Body of pancreas (tissue), 4 donors: ENCODE results near the gene TTC28. TPM values are rescaled to one million over a fixed set of nuclear protein-coding genes. Genes with fewer than 3 reads are reported as not detected.

Source experiments
- ATAC-seq: fragments of 150-250 bp; one replicate; pipeline ENCODE4 v1.9.1; 2016
- DNase-seq, 4 donors: peaks; one replicate each; pipeline ENCODE4 v3.0.0-alpha.2; 2019
- H3K27ac ChIP-seq, 4 donors: fragments of 200-600 bp; sonication (generic); 1 replicate in 3 of 4; 2 replicates in 1 of 4; pipeline versions ENCODE4 v1.5.1 to v1.6.1; 2016 to 2019; ENCODE audit warnings: mild to moderate bottlenecking in 1 of 4, mixed read lengths in 1 of 4, moderate library complexity in 1 of 4
- H3K27me3 ChIP-seq, 2 donors: fragments of 200-600 bp; sonication (generic); one replicate each; pipeline ENCODE4 v1.6.0; 2016; ENCODE audit warnings: mild to moderate bottlenecking in 1 of 2
- H3K36me3 ChIP-seq, 2 donors: fragments of 200-600 bp; sonication (generic); replicated peaks in 1 of 2; 2 replicates each; pipeline ENCODE4 v1.5.1; 2016; ENCODE audit warnings: low read depth in 2 of 2; ENCODE audit not compliant: insufficient read depth in 1 of 2
- H3K4me1 ChIP-seq: fragments of 200-600 bp; sonication (generic); one replicate; pipeline ENCODE4 v1.6.0; 2016
- H3K4me3 ChIP-seq, 2 donors: fragments of 200-600 bp; sonication (generic); 1 replicate in 1 of 2; 2 replicates in 1 of 2; pipeline ENCODE4 v1.5.1; 2016 to 2019
- H3K9me3 ChIP-seq, 3 donors: fragments of 200-600 bp; sonication (generic); 1 replicate in 2 of 3; 2 replicates in 1 of 3; pipeline ENCODE4 v1.5.1; 2016
- CTCF ChIP-seq, 7 experiments: fragments of 450-650 bp in 4 of 7; fragments of 200-600 bp in 3 of 7; sonication (generic) in 3 of 7; IDR thresholded peaks; one replicate each; pipeline ENCODE4 v1.5.1; 2016 to 2019; ENCODE audit warnings: antibody characterized with exemption in 7 of 7
- POLR2A ChIP-seq, 3 donors: fragments of 450-650 bp; IDR thresholded peaks; one replicate each; pipeline ENCODE4 v1.6.1; 2016; ENCODE audit warnings: antibody characterized with exemption in 3 of 3, mild to moderate bottlenecking in 2 of 3
- WGBS, 2 donors: methylation state at CpG; one replicate each; pipeline ENCODE4 v1.1.5; 2017; 5-methylcytosine and 5-hydroxymethylcytosine counted together
- intact Hi-C: fragments of 100-400 bp; cut with DNase I; formaldehyde crosslinking; loops from one replicate; pipeline ENCODE4 v1.15.1; 2023
- total RNA-seq, 2 donors: library from RNA; depleted of rRNA; stranded (reverse); fragments of >200 nt; gene quantifications; one replicate each; pipeline ENCODE4 v1.1.0, GENCODE V29; 2016

TTC28 gene
- total RNA-seq, 2 donors from 2014 or later, result 21.0 to 87.3 TPM

DNA sequence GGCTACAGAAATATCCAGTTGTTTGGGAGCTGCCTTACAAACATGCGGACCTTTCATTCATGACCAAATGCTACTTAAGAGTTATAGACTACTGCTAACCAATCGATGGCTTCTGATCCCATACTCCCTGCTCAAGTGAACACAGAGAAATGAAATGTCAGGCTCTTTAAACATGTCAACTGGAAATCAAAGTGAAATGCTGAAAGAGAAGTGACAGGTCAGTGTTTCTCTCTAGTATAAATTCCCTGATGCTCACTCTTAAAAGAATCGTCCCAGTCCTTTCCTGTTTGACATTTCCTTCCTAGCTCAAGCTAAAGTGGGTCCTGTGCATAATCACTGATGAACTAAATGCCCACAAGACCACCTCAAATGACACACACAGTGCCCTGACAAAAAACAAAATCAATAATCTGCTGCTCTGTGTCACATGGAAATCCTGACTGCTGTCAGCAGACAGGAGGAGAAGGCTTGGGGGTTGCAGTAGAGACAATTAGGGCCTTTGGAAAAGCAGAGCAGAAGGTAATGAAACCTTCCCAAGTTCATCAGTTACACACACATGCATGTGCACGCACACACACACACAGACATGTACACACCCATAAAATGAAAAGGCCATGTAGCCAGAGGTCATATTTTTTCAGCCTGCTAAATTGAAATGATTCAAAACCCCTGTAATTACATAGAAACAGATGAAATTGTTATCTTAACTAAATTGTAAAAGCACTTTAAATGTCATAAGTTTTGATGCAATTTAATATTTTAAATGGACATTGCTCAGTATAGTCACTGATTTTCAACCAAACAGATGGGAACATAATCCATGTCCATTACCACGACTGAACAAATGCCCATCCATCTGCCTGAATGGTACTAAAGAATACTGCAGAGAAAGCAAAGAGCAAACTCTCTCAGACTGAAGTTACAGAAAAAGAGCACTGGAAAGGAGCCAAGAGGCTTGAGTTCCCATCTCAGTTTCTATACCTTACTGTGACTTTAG, 330.7 kb downstream of the TTC28 start:
- H3K27me3 ChIP-seq, result no peaks in the 10 kb centered on the region
- intact Hi-C loops, result no loop called here
- 66 to 75% methylated on average over 5 of the region's 5 CpGs for WGBS, 2 donors
- no peaks in the 10 kb centered on the region for H3K36me3 ChIP-seq
- no peak for DNase-seq
- H3K4me3 ChIP-seq, result no peak overlapping the region
- no peak for TF ChIP-seq POLR2A (IDR thresholded peaks at IDR 0.05)
- no peak for TF ChIP-seq CTCF (IDR thresholded peaks at IDR 0.05)
- H3K4me1 ChIP-seq, result peaks cover 5% of the 10 kb centered on the region
- H3K27ac ChIP-seq, result no peak overlapping the region
- no peaks in the 10 kb centered on the region for H3K9me3 ChIP-seq
- ATAC-seq, result no peak

GRCh38 chr22:28346308-28346707, 333.3 kb downstream of the TTC28 start:
- H3K27ac ChIP-seq, result no peak overlapping the region
- peaks cover 5% of the 10 kb centered on the region for H3K4me1 ChIP-seq
- intact Hi-C loops, result no loop called here
- 63 to 78% methylated on average over 2 of the region's 2 CpGs for WGBS, 2 donors
- no peak overlapping the region for H3K4me3 ChIP-seq
- TF ChIP-seq POLR2A (IDR thresholded peaks at IDR 0.05), result no peak
- TF ChIP-seq CTCF (IDR thresholded peaks at IDR 0.05), result no peak
- H3K9me3 ChIP-seq, result no peaks in the 10 kb centered on the region
- no peaks in the 10 kb centered on the region for H3K27me3 ChIP-seq
- DNase-seq (no peak), ATAC-seq (no peak)
- H3K36me3 ChIP-seq, result no peaks in the 10 kb centered on the region

DNA sequence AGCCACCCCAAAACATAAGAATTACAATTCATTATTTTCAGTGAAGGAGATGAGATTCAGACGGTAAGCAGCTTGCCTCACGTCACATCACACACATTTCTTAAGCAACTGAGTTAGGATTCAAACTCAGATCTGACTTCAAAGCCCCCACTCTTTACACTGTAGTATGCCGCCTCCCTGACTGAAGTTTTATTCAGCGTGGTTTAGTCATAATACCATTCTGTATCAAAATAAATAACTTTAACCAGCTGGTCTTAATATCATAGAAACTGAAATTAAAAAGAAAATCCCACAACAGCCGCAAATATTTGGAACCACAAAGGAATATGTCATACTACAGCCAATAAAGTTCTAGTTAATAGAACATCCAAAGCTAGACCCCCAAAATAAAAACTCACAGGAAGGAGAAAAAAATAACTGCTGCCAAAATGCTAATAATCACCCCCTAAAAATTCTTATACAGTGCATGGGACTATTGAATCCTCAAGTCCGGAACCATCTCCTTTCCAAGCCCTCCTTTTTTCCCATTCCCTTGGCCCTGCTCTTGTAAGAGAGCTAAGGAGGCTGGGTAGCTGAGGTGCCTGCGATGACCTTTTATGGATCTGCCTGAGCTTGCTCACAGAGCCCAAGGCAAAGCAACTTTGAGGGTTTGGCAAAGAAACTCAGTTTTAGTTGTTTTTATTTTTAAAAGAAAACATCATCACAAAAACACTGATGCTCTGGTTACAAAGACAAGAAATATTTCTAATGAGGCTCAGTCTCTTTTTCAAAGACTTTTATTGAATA, 334.5 kb downstream of the TTC28 start:
- H3K9me3 ChIP-seq, result no peaks in the 10 kb centered on the region
- H3K4me3 ChIP-seq, result no peak overlapping the region
- DNase-seq (peak in 1 of 4 donors; percentile 7), ATAC-seq (no peak)
- TF ChIP-seq CTCF (IDR thresholded peaks at IDR 0.05) (no peak), POLR2A (IDR thresholded peaks at IDR 0.05) (no peak)
- H3K4me1 ChIP-seq, result peaks cover 5% of the 10 kb centered on the region
- no peaks in the 10 kb centered on the region for H3K27me3 ChIP-seq
- H3K36me3 ChIP-seq, result no peaks in the 10 kb centered on the region
- 91% methylated on average over 7 of the region's 7 CpGs for WGBS, 2 donors
- intact Hi-C loops, result no loop called here
- no peak overlapping the region for H3K27ac ChIP-seq

- DNase-seq (no peak), ATAC-seq (no peak)
- Histone ChIP-seq H3K4me1 (peaks cover under 1% of the 10 kb centered on the region), H3K4me3 (no peak overlapping the region), H3K27ac (no peak overlapping the region), H3K36me3 (no peaks in the 10 kb centered on the region), H3K27me3 (no peaks in the 10 kb centered on the region), H3K9me3 (no peaks in the 10 kb centered on the region)
- no peak for TF ChIP-seq POLR2A (IDR thresholded peaks at IDR 0.05)
- no peak for TF ChIP-seq CTCF (IDR thresholded peaks at IDR 0.05)
- intact Hi-C loops, result no loop called here
These were observed 338.6 kb downstream of the TTC28 start for GRCh38 chr22:28341001-28341400.
